Esophagus muscularis mucosa (tissue), 3 donors: ENCODE results near the gene ETNK1.

Experiments used
- CTCF ChIP-seq, 3 experiments: fragments of 200-600 bp in 2 of 3; fragments of 450-650 bp in 1 of 3; sonication (generic) in 2 of 3; IDR thresholded peaks; one replicate each; pipeline ENCODE4 v1.5.1; 2017 to 2019; ENCODE audit warnings: antibody characterized with exemption in 3 of 3, mild to moderate bottlenecking in 2 of 3, moderate library complexity in 1 of 3
- POLR2A ChIP-seq: fragments of 450-650 bp; IDR thresholded peaks from one replicate; pipeline ENCODE4 v1.6.1; 2017; ENCODE audit warnings: antibody characterized with exemption, moderate library complexity, mild to moderate bottlenecking, low read depth

GRCh38 chr12:22656831-22657230, 31.9 kb downstream of the ETNK1 start:
- TF ChIP-seq CTCF (IDR thresholded peaks at IDR 0.05) (no peak), POLR2A (no peak)
